Renal pelvis (tissue), 4 donors: ENCODE data around the gene AAR2. TPM values are rescaled to one million over a fixed set of nuclear protein-coding genes. Genes with fewer than 3 reads are reported as not detected.

Experiments
- DNase-seq: peaks from one replicate; pipeline ENCODE4 v3.0.0-alpha.2; 2013
- polyA plus RNA-seq, 3 donors: library from polyadenylated mRNA; unstranded; fragments of 120-200 nt; gene quantifications; one replicate each; pipeline ENCODE4 v1.2.1, GENCODE V29; 2013; ENCODE audit not compliant: insufficient read length in 3 of 3

The AAR2 gene
- polyA plus RNA-seq, 3 donors: 44.3 to 47.3 (median 46.5) TPM

GRCh38 chr20:36253036-36253435, 16.8 kb downstream of the AAR2 start:
- DNase-seq: no peak

GRCh38 chr20:36254076-36254475, 17.8 kb downstream of the AAR2 start:
- DNase-seq: no peak

- DNase-seq: no peak
These were observed 19.2 kb downstream of the AAR2 start for GRCh38 chr20:36255445-36255844.

- no peak for DNase-seq
These were observed 23.1 kb downstream of the AAR2 start for GRCh38 chr20:36259177-36260061.

- no peak for DNase-seq
These were observed 24.0 kb downstream of the AAR2 start for GRCh38 chr20:36260316-36260715.

- no peak for DNase-seq
These were observed 25.3 kb downstream of the AAR2 start for GRCh38 chr20:36261389-36262105.

- no peak for DNase-seq
These were observed 26.2 kb downstream of the AAR2 start for GRCh38 chr20:36262440-36262839.

- no peak for DNase-seq
These were observed 28.4 kb downstream of the AAR2 start for GRCh38 chr20:36264426-36265246.

GRCh38 chr20:36266189-36266588, 29.9 kb downstream of the AAR2 start:
- no peak for DNase-seq

GRCh38 chr20:36267605-36268381, 31.5 kb downstream of the AAR2 start:
- DNase-seq: no peak

GRCh38 chr20:36268440-36269342, 32.4 kb downstream of the AAR2 start:
- DNase-seq: no peak

- no peak for DNase-seq
These were observed 33.2 kb downstream of the AAR2 start for GRCh38 chr20:36269507-36269906.

- DNase-seq: no peak
These were observed 34.7 kb downstream of the AAR2 start for GRCh38 chr20:36270744-36271638.

- no peak for DNase-seq
These were observed 35.6 kb downstream of the AAR2 start for GRCh38 chr20:36271639-36272546.

GRCh38 chr20:36272547-36273220, 36.4 kb downstream of the AAR2 start:
- no peak for DNase-seq

GRCh38 chr20:36273414-36274180, 37.3 kb downstream of the AAR2 start:
- no peak for DNase-seq
